Parathyroid adenoma (tissue), 2 donors: ENCODE measurements around the gene ARHGEF10L.

Experiments used
- H2AFZ ChIP-seq: fragments of 300-600 bp; sonication (generic); one replicate; pipeline ENCODE4 v1.7.0; 2017; ENCODE audit warnings: antibody characterized with exemption, mild to moderate bottlenecking
- H3K27ac ChIP-seq: fragments of 300-600 bp; sonication (generic); one replicate; pipeline ENCODE4 v1.7.0; 2017
- H3K27me3 ChIP-seq: fragments of 300-600 bp; sonication (generic); one replicate; pipeline ENCODE4 v1.7.0; 2017; ENCODE audit warnings: low read length; ENCODE audit not compliant: control insufficient read depth, insufficient read depth
- H3K36me3 ChIP-seq: fragments of 300-600 bp; sonication (generic); one replicate; pipeline ENCODE4 v1.7.0; 2017; ENCODE audit warnings: low read length; ENCODE audit not compliant: control insufficient read depth, insufficient read depth
- H3K4me1 ChIP-seq: fragments of 300-600 bp; sonication (generic); one replicate; pipeline ENCODE4 v1.7.0; 2017; ENCODE audit warnings: control low read depth
- H3K4me2 ChIP-seq: fragments of 300-600 bp; sonication (generic); one replicate; pipeline ENCODE4 v1.7.0; 2017; ENCODE audit warnings: low read length
- H3K4me3 ChIP-seq: fragments of 300-600 bp; sonication (generic); one replicate; pipeline ENCODE4 v1.7.0; 2017; ENCODE audit warnings: low read depth, low read length
- H3K79me2 ChIP-seq: fragments of 300-600 bp; sonication (generic); one replicate; pipeline ENCODE4 v1.7.0; 2017; ENCODE audit warnings: control low read depth
- H3K9ac ChIP-seq: fragments of 300-600 bp; sonication (generic); one replicate; pipeline ENCODE4 v1.7.0; 2017; ENCODE audit warnings: mild to moderate bottlenecking
- H3K9me3 ChIP-seq: fragments of 300-600 bp; sonication (generic); one replicate; pipeline ENCODE4 v1.7.0; 2017; ENCODE audit warnings: low read length; ENCODE audit not compliant: control insufficient read depth
- CTCF ChIP-seq: fragments of 300-600 bp; sonication (generic); IDR thresholded peaks from one replicate; pipeline ENCODE4 v1.7.0; 2017; ENCODE audit warnings: antibody characterized with exemption, mild to moderate bottlenecking
- donor health status: primary hyperparathyroidism.

The ARHGEF10L gene

GRCh38 chr1:17667641-17668040, 128.1 kb downstream of the ARHGEF10L start:
- Histone ChIP-seq H2AFZ (no peak overlapping the region), H3K4me2 (no peak overlapping the region), H3K4me1 (no peaks in the 10 kb centered on the region), H3K79me2 (no peaks in the 10 kb centered on the region), H3K27me3 (no peaks in the 10 kb centered on the region), H3K4me3 (no peak overlapping the region), H3K36me3 (no peaks in the 10 kb centered on the region), H3K9me3 (no peaks in the 10 kb centered on the region), H3K27ac (no peak overlapping the region), H3K9ac (no peak overlapping the region)
- no peak for TF ChIP-seq CTCF

- Histone ChIP-seq H3K27ac (no peak overlapping the region), H3K4me2 (no peak overlapping the region), H3K4me1 (no peaks in the 10 kb centered on the region), H3K4me3 (no peak overlapping the region), H3K27me3 (no peaks in the 10 kb centered on the region), H3K79me2 (no peaks in the 10 kb centered on the region), H2AFZ (no peak overlapping the region), H3K36me3 (no peaks in the 10 kb centered on the region), H3K9ac (no peak overlapping the region), H3K9me3 (no peaks in the 10 kb centered on the region)
- no peak for TF ChIP-seq CTCF
Measured at GRCh38 chr1:17668195-17668594, 128.7 kb downstream of the ARHGEF10L start.

GRCh38 chr1:17668624-17669175, 129.2 kb downstream of the ARHGEF10L start:
- Histone ChIP-seq H3K4me2 (no peak overlapping the region), H2AFZ (no peak overlapping the region), H3K9ac (no peak overlapping the region), H3K9me3 (no peaks in the 10 kb centered on the region), H3K36me3 (no peaks in the 10 kb centered on the region), H3K4me1 (no peaks in the 10 kb centered on the region), H3K27ac (no peak overlapping the region), H3K79me2 (no peaks in the 10 kb centered on the region), H3K4me3 (no peak overlapping the region), H3K27me3 (no peaks in the 10 kb centered on the region)
- no peak for TF ChIP-seq CTCF

GRCh38 chr1:17669305-17669704, 129.8 kb downstream of the ARHGEF10L start:
- TF ChIP-seq CTCF: no peak
- no peaks in the 10 kb centered on the region for H3K4me1 ChIP-seq
- H3K4me2 ChIP-seq: no peak overlapping the region
- H2AFZ ChIP-seq: no peak overlapping the region
- H3K9me3 ChIP-seq: no peaks in the 10 kb centered on the region
- no peak overlapping the region for H3K27ac ChIP-seq
- H3K9ac ChIP-seq: no peak overlapping the region
- no peaks in the 10 kb centered on the region for H3K79me2 ChIP-seq
- H3K27me3 ChIP-seq: no peaks in the 10 kb centered on the region
- no peaks in the 10 kb centered on the region for H3K36me3 ChIP-seq
- H3K4me3 ChIP-seq: no peak overlapping the region

GRCh38 chr1:17669866-17670451, 130.5 kb downstream of the ARHGEF10L start:
- Histone ChIP-seq H3K9ac (no peak overlapping the region), H3K27ac (no peak overlapping the region), H2AFZ (no peak overlapping the region), H3K4me2 (no peak overlapping the region), H3K4me1 (no peaks in the 10 kb centered on the region), H3K9me3 (no peaks in the 10 kb centered on the region), H3K4me3 (no peak overlapping the region), H3K27me3 (no peaks in the 10 kb centered on the region), H3K79me2 (no peaks in the 10 kb centered on the region), H3K36me3 (no peaks in the 10 kb centered on the region)
- TF ChIP-seq CTCF: no peak
